ENCODE data around the gene FOXRED2.

FOXRED2 gene

GRCh38 chr22:36514766-36515165 lies 7.9 kb upstream of the FOXRED2 start:
- DNase-seq (ENCODE audit: low spot score) = no peak

GRCh38 chr22:36512991-36513390 lies 6.2 kb upstream of the FOXRED2 start:
- no peak for DNase-seq (ENCODE audit: low spot score)

- DNase-seq (ENCODE audit: low spot score) = no peak
These were observed 5.5 kb upstream of the FOXRED2 start for GRCh38 chr22:36512333-36512732.

DNA sequence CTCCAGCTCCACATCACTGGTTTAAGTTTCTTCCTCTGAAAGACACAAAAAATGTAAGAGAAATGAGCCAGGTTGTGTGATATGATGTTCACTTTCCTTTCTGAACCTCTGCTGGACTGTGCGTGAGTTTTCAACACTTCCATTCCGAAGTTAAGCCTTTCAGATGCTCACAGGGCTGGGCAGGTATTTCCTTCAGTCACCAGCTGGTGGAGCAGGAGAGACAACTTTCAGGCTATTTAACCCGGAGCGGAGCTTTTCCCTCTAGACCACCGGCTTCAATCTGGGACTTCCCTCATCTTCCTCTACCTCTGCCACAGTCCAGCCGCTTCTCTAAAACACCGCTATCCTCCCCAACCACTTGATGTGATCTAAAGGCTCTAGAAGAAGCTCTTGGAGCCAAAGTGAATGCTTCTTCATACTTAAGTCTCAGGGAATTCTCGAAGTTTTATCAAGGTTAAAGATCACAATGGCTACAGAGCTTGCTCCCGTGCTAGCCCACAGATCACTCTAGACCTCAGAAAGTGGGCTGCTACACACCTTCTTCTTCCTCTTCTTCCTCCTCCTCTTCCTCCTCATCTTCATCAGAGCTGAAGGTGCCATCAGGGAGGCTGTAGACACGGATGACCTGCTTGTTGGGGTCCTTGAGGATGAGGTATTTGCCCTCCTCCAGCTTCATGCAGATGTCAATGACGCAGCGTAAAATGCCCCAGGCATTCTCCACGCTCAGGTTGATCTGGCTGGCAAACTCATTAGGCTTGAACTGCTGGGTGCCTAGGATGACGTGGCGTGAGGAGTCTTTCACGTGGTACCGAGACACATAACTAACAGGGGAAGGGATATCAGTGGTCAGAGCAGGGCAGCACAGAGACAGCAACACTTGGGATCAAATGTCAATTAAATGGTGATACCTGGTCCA lies 4.4 kb upstream of the FOXRED2 start:
- peak; percentile 69 for DNase-seq (ENCODE audit: low spot score)

- no peak for DNase-seq (ENCODE audit: low spot score)
These were observed 3.5 kb upstream of the FOXRED2 start for GRCh38 chr22:36510384-36510783.

GRCh38 chr22:36507518-36508010 lies 724 bp upstream of the FOXRED2 start:
- no peak for DNase-seq (ENCODE audit: low spot score)

- no peak for DNase-seq (ENCODE audit: low spot score)
These were observed 723 bp downstream of the FOXRED2 start for GRCh38 chr22:36505998-36506635.

- no peak for DNase-seq (ENCODE audit: low spot score)
These were observed 8.8 kb downstream of the FOXRED2 start for GRCh38 chr22:36497910-36498665.

DNA sequence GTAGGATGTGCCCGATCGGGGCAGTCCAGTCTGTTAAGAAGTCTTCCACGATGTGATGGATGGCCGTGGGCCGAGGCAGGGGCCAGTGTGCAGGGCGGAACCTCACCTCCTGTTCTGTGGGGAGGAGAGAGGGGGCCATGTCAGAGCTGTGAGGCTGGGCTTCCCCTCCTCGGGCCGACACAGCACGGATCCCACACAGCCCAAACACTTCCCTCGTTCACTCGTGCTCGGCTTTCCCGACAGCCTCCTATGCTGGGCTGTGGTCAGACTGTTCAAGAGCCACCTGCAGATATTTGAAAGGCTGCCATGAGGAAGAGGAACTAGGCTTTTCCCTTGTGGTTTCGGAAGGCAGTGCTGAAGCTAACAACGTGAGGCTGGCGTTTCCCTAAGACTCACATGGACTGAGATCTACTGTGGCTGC lies 13.1 kb downstream of the FOXRED2 start:
- DNase-seq (ENCODE audit: low spot score) = no peak

GRCh38 chr22:36492109-36492508 lies 14.7 kb downstream of the FOXRED2 start:
- DNase-seq (ENCODE audit: low spot score) = no peak

- no peak for DNase-seq (ENCODE audit: low spot score)
These were observed 15.7 kb downstream of the FOXRED2 start for GRCh38 chr22:36491155-36491554.

DNA sequence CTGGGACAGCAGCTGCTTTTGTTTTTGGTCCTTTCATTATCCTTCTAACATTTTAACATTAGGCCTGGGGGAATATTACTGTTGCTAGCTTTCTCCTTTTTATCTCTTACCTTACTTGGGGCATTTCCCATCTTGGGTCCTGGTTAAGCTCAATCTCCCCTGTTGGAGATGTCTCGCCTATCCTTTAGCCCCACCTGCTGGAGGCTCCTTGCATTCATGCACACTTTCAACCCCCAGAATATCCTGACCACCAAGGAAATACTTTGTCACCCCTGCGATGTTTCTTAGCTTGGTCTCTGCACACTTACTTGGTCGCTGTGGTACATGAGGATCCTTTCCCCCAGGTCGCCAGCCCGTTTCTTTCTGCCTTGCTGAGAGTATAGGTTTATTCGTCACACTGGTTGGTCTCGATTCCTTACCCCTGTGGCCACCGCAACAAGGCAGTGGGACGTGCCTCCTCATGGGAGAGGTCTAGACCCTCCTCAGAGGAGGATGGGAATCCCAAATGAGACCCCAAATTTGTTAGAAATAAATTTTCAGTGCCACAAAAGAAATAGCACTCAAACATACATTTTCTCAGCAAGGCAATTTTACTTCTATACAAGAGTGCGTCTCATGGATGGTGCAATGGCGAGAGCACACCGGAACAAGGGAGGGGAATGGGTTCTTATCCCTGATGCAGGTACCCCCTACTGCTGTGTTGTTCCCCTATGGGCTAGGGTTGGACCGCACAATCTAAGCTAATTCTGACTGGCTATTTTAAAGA lies 20.0 kb downstream of the FOXRED2 start:
- peak; percentile 39 for DNase-seq (ENCODE audit: low spot score)

- DNase-seq (ENCODE audit: low spot score) = peak; percentile 95
These were observed 25.3 kb downstream of the FOXRED2 start, which contains the start of gene TXN2 for GRCh38 chr22:36481393-36482168. Gene TXN2, minus strand, starts transcription at chr22:36481640. Its CDS starts 803 bp downstream, at chr22:36480837.

- no peak for DNase-seq (ENCODE audit: low spot score)
These were observed 25.9 kb downstream of the FOXRED2 start for GRCh38 chr22:36480941-36481392.

- DNase-seq (ENCODE audit: low spot score) = no peak
These were observed 27.9 kb downstream of the FOXRED2 start for GRCh38 chr22:36478966-36479365.

- DNase-seq (ENCODE audit: low spot score) = no peak
These were observed 31.5 kb downstream of the FOXRED2 start for GRCh38 chr22:36475341-36475740.

GRCh38 chr22:36472689-36473088 lies 34.2 kb downstream of the FOXRED2 start:
- no peak for DNase-seq (ENCODE audit: low spot score)

DNA sequence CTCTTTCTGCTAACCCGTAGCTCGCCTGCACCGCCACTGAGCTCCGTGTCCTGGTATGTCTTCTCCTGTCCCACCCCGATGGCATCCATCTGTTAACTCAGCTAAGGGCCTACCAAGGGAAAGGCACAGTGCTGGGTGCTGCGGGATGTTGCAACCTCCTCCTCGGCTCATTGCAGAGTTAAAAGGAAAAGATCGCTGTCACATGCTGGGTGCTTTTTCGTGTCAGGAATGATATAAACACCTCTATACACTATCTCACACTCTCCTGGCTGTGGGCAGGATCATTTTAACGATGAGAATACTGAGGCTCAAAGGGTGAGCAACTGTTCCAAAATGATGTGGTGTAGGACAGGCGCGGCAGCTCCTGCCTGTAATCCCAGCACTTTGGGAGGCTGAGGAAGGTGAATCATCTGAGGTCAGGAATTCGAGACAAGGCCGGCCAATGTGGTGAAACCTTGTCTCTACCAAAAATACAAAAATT lies 35.5 kb downstream of the FOXRED2 start:
- DNase-seq (ENCODE audit: low spot score) = peak; percentile 45

DNA sequence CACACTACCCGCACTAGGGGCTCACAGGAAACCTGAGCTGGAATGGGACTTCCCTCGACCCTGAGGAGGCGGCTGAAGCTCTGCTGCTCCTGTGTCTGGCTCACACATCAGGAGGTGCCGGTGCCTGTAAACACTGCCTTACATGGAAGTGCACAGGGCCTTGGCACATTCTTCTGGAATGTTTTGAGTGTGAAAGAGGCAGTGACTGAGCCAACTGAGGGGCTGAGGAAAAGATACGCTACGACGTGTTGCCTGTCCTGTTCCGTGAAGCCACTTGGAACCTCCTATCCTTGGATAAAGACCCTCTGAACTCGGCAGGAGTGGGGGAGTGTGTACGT lies 35.9 kb downstream of the FOXRED2 start:
- DNase-seq (ENCODE audit: low spot score) = no peak

GRCh38 chr22:36470162-36470993 lies 36.5 kb downstream of the FOXRED2 start:
- peak; percentile 82 for DNase-seq (ENCODE audit: low spot score)
